ENCODE data around the gene SHISA8. TPM values are rescaled to one million over a fixed set of nuclear protein-coding genes. Genes with fewer than 3 reads are reported as not detected.

SHISA8 gene
- total and polyA plus RNA-seq, 2 of the 13 experiments (the other 11 are each of a cell fraction or from before 2014, with no cell fraction given) = not detected

GRCh38 chr22:41899110-41899509 lies 15.8 kb downstream of the SHISA8 start (continued):
- TF ChIP-seq ZSCAN22 (CRISPR knock-in tag; IDR thresholded peaks at IDR 0.05) = no peak
- TF ChIP-seq FIP1L1 (IDR thresholded peaks at IDR 0.05; ENCODE audit: borderline replicate concordance, insufficient read depth, low read depth, low read length) = no peak

GRCh38 chr22:41898645-41899044 lies 16.2 kb downstream of the SHISA8 start:
- FAIRE-seq (no peak), ATAC-seq (no peak), DNase-seq (ENCODE audit: low spot score) (no peak)
- in situ Hi-C loops (cut with HindIII; ENCODE audit: extremely low pct_ligation_motif_present, low pct_unique_long_range_greater_than_20kb) (no loop called here), intact Hi-C loops (cut with micrococcal nuclease; ENCODE audit: unreplicated experiment) (no loop called here)
- POLR2A ChIA-PET = no interaction called here
- Histone ChIP-seq H3K4me1 (ENCODE audit: insufficient read depth, low read length) (no peaks in the 10 kb centered on the region), H4K20me1 (ENCODE audit: insufficient read depth, low read length) (no peaks in the 10 kb centered on the region), H3K27ac (ENCODE audit: extremely low read length, insufficient read depth, low read length) (no peak overlapping the region), H2AFZ (ENCODE audit: low read length) (no peak overlapping the region), H3K79me2 (ENCODE audit: insufficient read depth, low read length) (no peaks in the 10 kb centered on the region), H3K36me3 (replicated peaks in 1 of 2; ENCODE audit: control insufficient read depth in 1 of 2, insufficient read depth in 2 of 2, low read length in 2 of 2) (peaks cover 46 to 85% of the 10 kb centered on the region in 2 experiments), H3K9ac (ENCODE audit: insufficient read depth, low read depth, low read length) (no peak overlapping the region), H3K9me3 (ENCODE audit: low read length) (no peaks in the 10 kb centered on the region), H3K4me2 (ENCODE audit: low read depth, low read length) (no peak overlapping the region), H3K27me3 (ENCODE audit: control insufficient read depth in 1 of 2, insufficient read depth in 2 of 2, low read length in 2 of 2) (no peaks in the 10 kb centered on the region), H3K4me3 (replicated peaks in 1 of 3; ENCODE audit: insufficient read depth in 1 of 3, low read depth in 2 of 3, low read length in 3 of 3) (no peak overlapping the region)
- peak in 1 of 2 experiments; percentile 25; a peak in 1 of 4 replicates for TF ChIP-seq POLR2A (IDR thresholded peaks at IDR 0.05; ENCODE audit: insufficient read depth in 1 of 2, low read depth in 2 of 2, low read length in 2 of 2)
- no peak for TF ChIP-seq PATZ1 (CRISPR knock-in tag; IDR thresholded peaks at IDR 0.05)
- no TSS peak for BruUV-seq (replicated peaks)
- 100% methylated on average over 3 of the region's 11 CpGs for WGBS (ENCODE audit: low lambda C conversion rate)
- CTCF ChIA-PET (ENCODE audit: low intra/inter-chr PET ratio, low total read pairs) = no interaction called here

Data from HepG2 (cell line).